ENCODE measurements around the gene SYCE3.

- TF ChIP-seq YY2 (tag by site-specific recombination; IDR thresholded peaks at IDR 0.05) (no peak), ZNF18 (tag by site-specific recombination; IDR thresholded peaks at IDR 0.05) (no peak), PRDM10 (tag by site-specific recombination; IDR thresholded peaks at IDR 0.05) (no peak), CTCF (tag by site-specific recombination; IDR thresholded peaks at IDR 0.05) (no peak), ZFP3 (tag by site-specific recombination; IDR thresholded peaks at IDR 0.05; ENCODE audit: low read depth) (no peak), ZNF398 (tag by site-specific recombination; IDR thresholded peaks at IDR 0.05) (no peak), ZNF510 (tag by site-specific recombination; IDR thresholded peaks at IDR 0.05; ENCODE audit: insufficient replicate concordance) (no peak), ZNF19 (tag by site-specific recombination; IDR thresholded peaks at IDR 0.05; ENCODE audit: low read depth) (no peak), ZBTB11 (tag by site-specific recombination; conservative IDR thresholded peaks at IDR 0.05; ENCODE audit: low read depth) (no peak), REST (tag by site-specific recombination; IDR thresholded peaks at IDR 0.05) (no peak), ZNF449 (tag by site-specific recombination; IDR thresholded peaks at IDR 0.05) (no peak), ZNF768 (tag by site-specific recombination; IDR thresholded peaks at IDR 0.05) (no peak), ZBTB7A (tag by site-specific recombination; IDR thresholded peaks at IDR 0.05; ENCODE audit: low read depth) (no peak), HOXA7 (CRISPR knock-in tag; IDR thresholded peaks at IDR 0.05; ENCODE audit: borderline replicate concordance) (no peak)
Observed at GRCh38 chr22:50606946-50607658, 44.4 kb upstream of the SYCE3 start.
